ENCODE results near the gene ADAMTS2. TPM values are rescaled to one million over a fixed set of nuclear protein-coding genes. Genes with fewer than 3 reads are reported as not detected.

Gene ADAMTS2
- total RNA-seq, 3 donors from 2014 or later (not counting 1 experiment from before 2014, with no cell fraction given), result 0.28 TPM; not detected in 2

DNA sequence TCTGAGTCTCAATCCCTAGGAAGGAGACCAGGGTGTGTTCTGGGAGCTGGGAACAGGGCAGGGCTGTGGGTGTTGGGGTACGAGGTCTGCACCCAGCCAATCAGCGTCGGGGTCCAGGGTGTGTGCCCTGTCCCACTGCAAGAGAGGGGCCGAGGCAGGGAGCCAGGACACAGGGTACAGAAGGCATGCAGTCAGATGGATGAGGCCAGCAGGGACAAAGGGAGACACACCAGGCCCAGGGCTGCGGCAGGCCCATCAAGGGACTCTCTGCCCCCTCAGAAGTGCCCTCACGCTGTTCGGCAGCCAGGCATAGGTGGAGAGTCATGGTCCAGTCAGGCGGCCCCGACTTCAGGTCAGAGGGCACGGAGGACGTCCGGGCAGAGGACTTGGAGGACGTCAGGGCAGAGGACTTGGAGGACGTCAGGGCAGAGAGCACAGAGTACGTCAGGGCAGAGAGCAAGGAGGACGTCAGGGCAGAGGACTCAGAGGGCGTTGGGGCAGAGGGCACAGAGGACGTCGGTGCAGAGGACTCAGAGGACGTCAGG, 28.8 kb upstream of the ADAMTS2 start:
- Histone ChIP-seq H3K27me3 (ENCODE audit: control insufficient read depth, insufficient read depth, low read length) (no peaks in the 10 kb centered on the region), H3K9me3 (ENCODE audit: control insufficient read depth, insufficient read depth, low read length) (no peaks in the 10 kb centered on the region), H3K4me3 (ENCODE audit: low read length) (no peak overlapping the region), H3K36me3 (ENCODE audit: control insufficient read depth, insufficient read depth, low read length) (no peaks in the 10 kb centered on the region), H3K27ac (ENCODE audit: low read length) (no peak overlapping the region), H3K4me1 (ENCODE audit: control insufficient read depth, insufficient read depth, low read length) (no peaks in the 10 kb centered on the region)
- DNase-seq (no peak), ATAC-seq (no peak)
- intact Hi-C loops (cut with micrococcal nuclease), result no loop called here
- Mint-ChIP-seq H3K4me1 (no peaks in the 10 kb centered on the region), H3K27ac (peak overlapping the region in 1 of 2 donors; percentile 68), H3K4me3 (no peak overlapping the region), H3K36me3 (no peaks in the 10 kb centered on the region), H3K9me3 (no peaks in the 10 kb centered on the region), H3K27me3 (ENCODE audit: low read depth in 2 of 2) (no peaks in the 10 kb centered on the region)
- TF ChIP-seq, protein P1, sequence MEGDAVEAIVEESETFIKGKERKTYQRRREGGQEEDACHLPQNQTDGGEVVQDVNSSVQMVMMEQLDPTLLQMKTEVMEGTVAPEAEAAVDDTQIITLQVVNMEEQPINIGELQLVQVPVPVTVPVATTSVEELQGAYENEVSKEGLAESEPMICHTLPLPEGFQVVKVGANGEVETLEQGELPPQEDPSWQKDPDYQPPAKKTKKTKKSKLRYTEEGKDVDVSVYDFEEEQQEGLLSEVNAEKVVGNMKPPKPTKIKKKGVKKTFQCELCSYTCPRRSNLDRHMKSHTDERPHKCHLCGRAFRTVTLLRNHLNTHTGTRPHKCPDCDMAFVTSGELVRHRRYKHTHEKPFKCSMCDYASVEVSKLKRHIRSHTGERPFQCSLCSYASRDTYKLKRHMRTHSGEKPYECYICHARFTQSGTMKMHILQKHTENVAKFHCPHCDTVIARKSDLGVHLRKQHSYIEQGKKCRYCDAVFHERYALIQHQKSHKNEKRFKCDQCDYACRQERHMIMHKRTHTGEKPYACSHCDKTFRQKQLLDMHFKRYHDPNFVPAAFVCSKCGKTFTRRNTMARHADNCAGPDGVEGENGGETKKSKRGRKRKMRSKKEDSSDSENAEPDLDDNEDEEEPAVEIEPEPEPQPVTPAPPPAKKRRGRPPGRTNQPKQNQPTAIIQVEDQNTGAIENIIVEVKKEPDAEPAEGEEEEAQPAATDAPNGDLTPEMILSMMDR (IDR thresholded peaks at IDR 0.05), result no peak
- WGBS (ENCODE audit: insufficient coverage), result 82% methylated on average over 20 of the region's 20 CpGs

DNA sequence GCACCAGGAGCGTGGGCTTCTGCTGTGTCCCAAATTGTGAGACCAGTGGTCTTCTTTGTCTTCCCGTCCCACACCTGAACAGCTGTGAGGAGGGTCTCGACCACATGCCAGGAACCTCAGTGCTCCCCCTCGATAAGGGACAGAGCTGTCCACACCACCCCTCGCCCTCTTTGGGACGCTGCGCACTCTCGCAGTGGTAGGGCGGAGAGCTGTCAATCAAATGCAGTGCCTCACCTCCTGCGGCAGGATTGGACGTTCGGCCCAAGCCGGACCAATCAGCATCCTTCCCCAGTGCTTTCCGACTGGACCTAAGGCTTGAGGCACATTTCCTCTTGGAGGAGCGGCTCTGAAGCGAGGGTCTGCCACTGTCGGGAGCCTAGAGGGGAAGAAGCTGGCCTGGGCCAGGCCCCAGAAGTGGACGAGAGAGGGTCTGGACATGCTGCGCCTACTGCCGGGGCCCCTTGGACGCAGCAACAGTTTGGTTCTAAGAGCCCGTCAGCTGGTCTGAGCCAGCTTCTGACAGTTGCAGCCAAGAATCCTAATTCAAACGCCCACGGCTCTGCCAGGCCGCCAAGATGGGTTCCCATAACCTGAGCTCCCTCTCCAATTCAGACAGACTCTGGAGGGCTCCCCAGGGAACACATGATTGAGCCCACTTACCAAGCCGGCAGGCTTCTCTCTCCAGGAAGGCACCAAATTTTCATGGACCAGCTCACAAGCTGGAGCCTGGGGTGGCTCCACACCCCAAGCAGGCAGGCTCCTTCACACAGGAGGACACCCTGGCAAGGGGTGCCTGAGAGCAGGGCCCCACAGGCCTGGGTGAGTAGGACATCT, 28.1 kb upstream of the ADAMTS2 start:
- intact Hi-C loops (cut with micrococcal nuclease), result no loop called here
- no peaks in the 10 kb centered on the region for H3K27me3 Mint-ChIP-seq (ENCODE audit: low read depth in 2 of 2)
- DNase-seq, result no peak
- Histone ChIP-seq H3K36me3 (ENCODE audit: control insufficient read depth, insufficient read depth, low read length) (no peaks in the 10 kb centered on the region), H3K4me3 (ENCODE audit: low read length) (no peak overlapping the region), H3K9me3 (ENCODE audit: control insufficient read depth, insufficient read depth, low read length) (no peaks in the 10 kb centered on the region), H3K4me1 (ENCODE audit: control insufficient read depth, insufficient read depth, low read length) (no peaks in the 10 kb centered on the region), H3K27me3 (ENCODE audit: control insufficient read depth, insufficient read depth, low read length) (no peaks in the 10 kb centered on the region), H3K27ac (ENCODE audit: low read length) (no peak overlapping the region)
- H3K27ac Mint-ChIP-seq, result peak overlapping the region in 1 of 2 donors; percentile 68
- H3K4me3 Mint-ChIP-seq, result no peak overlapping the region
- TF ChIP-seq, protein P1 (IDR thresholded peaks at IDR 0.05), result no peak
- WGBS (ENCODE audit: insufficient coverage), result 85% methylated on average over 26 of the region's 26 CpGs
- H3K36me3 Mint-ChIP-seq, result no peaks in the 10 kb centered on the region
- ATAC-seq, result no peak
- no peaks in the 10 kb centered on the region for H3K9me3 Mint-ChIP-seq
- H3K4me1 Mint-ChIP-seq, result no peaks in the 10 kb centered on the region

DNA sequence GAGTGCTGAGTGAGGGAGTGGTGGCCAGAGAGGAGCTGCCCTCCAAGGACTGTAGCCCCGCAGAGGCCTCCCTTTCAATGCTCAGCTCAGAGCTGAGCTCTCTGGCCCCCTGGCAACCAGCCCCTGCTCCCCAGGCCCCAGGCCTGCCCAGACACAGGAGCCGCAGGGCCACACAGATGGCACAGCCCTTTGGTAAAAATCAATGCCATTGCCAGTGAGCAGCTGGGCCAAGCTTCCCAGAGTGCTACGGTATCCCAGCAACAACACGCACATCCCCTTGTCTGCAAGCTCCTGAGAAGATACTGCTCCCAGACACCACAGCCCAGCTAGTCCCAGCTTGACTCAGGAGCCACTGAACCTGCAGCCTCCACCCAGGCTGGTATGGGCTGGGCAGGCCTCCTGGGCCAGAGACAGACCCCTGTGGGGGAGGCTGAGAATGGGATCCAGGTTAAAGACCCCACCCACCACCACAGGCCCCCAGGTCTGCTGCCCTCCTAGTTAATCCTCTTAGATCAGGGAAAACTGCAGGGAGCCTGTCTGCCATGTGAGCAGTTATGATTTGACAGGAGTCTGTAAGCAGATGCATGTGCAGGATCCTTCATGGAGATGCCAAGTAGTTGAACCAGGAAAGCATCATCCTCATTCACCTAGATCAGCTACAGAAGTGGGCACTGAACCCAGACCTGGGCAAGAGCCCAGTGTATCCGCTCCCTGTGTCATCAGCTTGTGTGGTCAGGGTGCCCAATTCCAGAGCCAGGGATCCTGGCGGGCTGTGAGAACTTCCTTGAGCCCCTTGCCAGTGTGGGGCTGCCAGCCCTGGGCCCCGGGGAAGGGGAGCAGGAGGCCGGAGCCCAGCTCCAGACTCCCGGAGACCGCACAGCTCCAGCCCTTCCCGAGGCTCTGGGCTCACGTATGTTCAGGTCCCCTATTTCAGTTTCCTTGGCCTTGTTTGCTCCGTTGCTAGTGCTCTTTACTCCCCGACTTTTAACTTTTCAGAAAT, 26.7 kb upstream of the ADAMTS2 start:
- no peak for ATAC-seq
- Mint-ChIP-seq H3K4me1 (no peaks in the 10 kb centered on the region), H3K4me3 (no peak overlapping the region), H3K9me3 (no peaks in the 10 kb centered on the region), H3K36me3 (no peaks in the 10 kb centered on the region), H3K27ac (no peak overlapping the region), H3K27me3 (ENCODE audit: low read depth in 2 of 2) (no peaks in the 10 kb centered on the region)
- H3K4me1 ChIP-seq (ENCODE audit: control insufficient read depth, insufficient read depth, low read length), result no peaks in the 10 kb centered on the region
- TF ChIP-seq, protein P1 (IDR thresholded peaks at IDR 0.05), result no peak
- intact Hi-C loops (cut with micrococcal nuclease), result no loop called here
- H3K36me3 ChIP-seq (ENCODE audit: control insufficient read depth, insufficient read depth, low read length), result no peaks in the 10 kb centered on the region
- no peak overlapping the region for H3K4me3 ChIP-seq (ENCODE audit: low read length)
- no peak overlapping the region for H3K27ac ChIP-seq (ENCODE audit: low read length)
- no peaks in the 10 kb centered on the region for H3K9me3 ChIP-seq (ENCODE audit: control insufficient read depth, insufficient read depth, low read length)
- no peaks in the 10 kb centered on the region for H3K27me3 ChIP-seq (ENCODE audit: control insufficient read depth, insufficient read depth, low read length)
- WGBS (ENCODE audit: insufficient coverage), result 92% methylated on average over 14 of the region's 14 CpGs
- DNase-seq, result no peak

All from natural killer cell (primary cell).